Measurements from ENCODE around the gene FMO1. TPM values are rescaled to one million over a fixed set of nuclear protein-coding genes. Genes with fewer than 3 reads are reported as not detected.

Gene FMO1
- not detected in 5 replicates for total RNA-seq (2022; extraction: Qiagen RNA extraction)

GRCh38 chr1:171248302-171248701 is at the start of gene FMO1:
Gene FMO1, plus strand, starts transcription at chr1:171248494. Its CDS starts 9,594 bp downstream, at chr1:171258088.

DNA sequence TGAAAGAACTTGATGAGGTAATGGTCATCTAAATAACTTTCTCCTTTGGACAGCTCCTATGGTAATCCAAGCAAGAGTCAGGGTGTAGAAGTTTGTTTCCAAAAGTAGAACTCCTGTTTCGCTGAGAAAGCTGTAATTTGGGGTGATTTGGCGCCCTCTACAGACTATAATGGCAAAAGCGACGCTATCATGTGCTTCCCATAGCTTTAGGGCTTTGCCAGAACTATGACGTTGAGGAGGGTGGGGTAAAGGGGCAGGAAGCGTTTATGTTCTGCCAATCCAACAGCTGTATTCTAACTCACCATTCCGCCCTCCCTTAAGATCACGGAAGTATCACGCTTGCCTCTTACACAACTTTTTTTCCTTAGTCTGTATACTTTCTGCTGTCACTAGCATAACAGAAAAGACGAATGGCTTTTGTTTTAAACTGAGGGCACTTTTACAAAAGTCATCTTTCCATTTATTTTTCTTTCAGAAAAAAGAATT is 65.6 kb downstream of the FMO1 start, which contains the start of gene FMO4:
FMO4 (plus strand) TSS at position 349 of the 486 bp plus-strand sequence. CDS start 5,643 bp downstream, outside the sequence.

Other genes starting within 250 kb of the FMO1 start
- not detected in 5 replicates for gene FMO3, start 157.6 kb upstream of the FMO1 start, total RNA-seq (2022; extraction: Qiagen RNA extraction)
- gene FMO2, start 63.2 kb upstream of the FMO1 start, total RNA-seq (2022; extraction: Qiagen RNA extraction), result not detected in 5 replicates
- gene FMO4, start 65.7 kb downstream of the FMO1 start, total RNA-seq (2022; extraction: Qiagen RNA extraction), result 0.22 to 1.1 TPM (median 0.31 TPM) in 5 replicates
- 60.1 to 74.6 TPM (median 73.4 TPM) in 5 replicates for gene PRRC2C, start 237.0 kb downstream of the FMO1 start, total RNA-seq (2022; extraction: Qiagen RNA extraction)

Data from A549 treated with Mapracorat at 1 μM for 4 hours (cell line).